Suppressor macrophage treated with lipopolysaccharide for 4 hours (primary cell): ENCODE results near the gene LRRFIP1.

ENCODE experiments used
- DNase-seq: peaks from one replicate; pipeline ENCODE4 v3.0.0-alpha.2; 2020

The LRRFIP1 gene

DNA sequence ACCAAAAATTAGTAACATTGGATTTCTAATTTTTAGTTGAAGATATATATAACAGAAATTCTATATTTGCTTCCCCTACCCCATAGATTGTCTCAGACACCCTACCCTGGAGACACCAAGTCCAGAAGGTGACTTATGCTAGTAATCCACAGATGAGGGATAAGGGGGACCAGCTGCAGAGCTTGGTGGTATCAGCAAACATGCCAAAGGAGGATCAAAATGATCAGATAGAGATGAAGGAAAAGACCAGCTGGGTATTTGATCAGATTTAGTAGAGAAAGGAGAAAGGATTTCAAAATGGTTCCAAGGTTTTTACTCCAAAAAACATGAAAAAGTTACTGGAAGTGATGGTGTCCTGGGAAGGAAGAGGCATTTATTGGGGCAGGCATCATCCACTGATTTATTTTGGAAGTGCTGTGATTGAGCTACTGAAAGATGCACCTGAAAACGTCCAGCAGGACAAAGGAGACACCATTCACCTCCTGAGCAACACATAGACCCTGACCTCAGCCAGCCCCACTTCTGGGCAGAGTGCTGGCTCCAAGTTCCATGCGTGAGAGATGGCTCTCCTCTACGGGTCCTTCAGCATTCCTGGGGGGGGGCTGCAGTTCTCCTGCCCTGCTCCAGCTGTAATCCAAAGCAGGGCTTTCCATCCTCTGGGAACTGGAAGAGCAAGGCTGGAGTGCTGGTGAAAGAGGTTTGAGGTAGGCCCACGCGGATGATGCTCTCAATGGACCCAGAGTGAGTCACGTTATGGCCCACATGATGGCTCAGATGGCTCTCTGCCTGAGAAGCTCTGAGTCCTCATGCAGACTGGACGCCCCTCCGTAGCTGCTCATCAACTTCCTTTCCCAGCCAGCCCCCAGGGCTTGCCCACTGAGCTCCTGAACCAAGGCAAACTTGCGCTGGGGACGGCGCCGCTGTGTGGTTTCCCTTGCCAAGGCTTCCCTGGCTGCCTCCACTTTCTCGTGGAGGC is 3.7 kb upstream of the LRRFIP1 start:
- no peak for DNase-seq

DNA sequence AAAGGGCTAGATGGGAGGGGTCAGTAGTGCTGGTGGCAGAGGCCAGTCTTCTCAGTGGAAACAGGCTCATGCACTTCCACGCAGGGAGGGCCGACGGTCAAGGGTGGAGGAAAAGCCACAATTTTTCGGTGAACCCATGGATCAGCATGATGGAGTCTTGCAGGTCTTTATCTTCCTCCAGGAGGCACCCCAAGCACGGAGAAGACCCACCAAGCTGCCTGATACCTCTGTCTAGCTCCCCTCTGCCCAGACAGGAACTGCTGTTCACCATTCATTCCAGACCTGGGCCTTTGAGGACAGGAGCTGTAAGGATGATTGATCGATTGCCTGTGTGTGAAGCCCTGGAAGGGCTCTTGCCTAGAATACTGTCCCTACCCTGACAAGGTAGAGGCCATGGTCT is 2.8 kb upstream of the LRRFIP1 start:
- DNase-seq: no peak

DNA sequence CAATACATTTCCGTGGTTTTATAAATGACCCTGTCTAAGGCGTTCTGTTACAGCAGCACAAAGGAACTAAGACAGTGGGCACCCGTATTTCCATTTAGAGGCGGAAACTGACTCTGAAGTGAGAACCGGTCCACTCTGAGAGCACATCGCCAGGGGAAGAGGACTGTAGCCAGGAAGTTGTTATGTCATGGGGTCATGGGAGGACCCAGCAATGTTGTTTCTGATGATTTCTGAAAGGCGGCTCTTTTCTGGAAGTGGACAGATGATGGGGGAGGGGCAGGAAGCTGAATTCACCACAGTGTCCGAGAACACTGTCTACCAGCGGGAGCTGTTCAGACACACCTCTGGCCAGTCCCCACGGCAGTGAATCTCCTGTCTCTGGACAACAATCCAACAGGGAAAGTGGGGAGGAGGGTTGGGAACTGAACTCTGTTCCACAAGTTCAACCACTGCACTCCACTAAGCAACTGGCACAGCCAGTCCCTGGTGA is 2.1 kb upstream of the LRRFIP1 start:
- DNase-seq: peak; percentile 64

DNA sequence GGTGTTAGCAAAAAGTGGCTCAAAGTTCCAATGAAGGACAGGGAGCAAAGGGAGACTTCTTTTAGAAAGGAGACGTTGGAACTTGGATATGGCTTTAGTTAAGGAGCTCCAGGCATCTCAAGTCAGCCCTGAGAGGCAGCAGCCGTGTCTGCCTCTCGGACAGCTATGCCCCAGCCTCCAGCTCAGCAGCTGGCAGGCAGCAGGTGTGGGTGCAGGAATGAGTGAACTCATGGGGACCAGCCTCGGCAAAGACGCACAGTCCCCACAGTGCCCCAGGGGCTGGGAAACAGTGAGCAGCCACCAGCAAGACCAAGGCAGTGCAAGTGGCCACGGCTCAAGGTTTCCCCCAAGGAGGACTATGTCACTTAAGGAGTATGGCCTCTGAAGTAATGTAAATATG is 1.6 kb upstream of the LRRFIP1 start:
- no peak for DNase-seq

DNA sequence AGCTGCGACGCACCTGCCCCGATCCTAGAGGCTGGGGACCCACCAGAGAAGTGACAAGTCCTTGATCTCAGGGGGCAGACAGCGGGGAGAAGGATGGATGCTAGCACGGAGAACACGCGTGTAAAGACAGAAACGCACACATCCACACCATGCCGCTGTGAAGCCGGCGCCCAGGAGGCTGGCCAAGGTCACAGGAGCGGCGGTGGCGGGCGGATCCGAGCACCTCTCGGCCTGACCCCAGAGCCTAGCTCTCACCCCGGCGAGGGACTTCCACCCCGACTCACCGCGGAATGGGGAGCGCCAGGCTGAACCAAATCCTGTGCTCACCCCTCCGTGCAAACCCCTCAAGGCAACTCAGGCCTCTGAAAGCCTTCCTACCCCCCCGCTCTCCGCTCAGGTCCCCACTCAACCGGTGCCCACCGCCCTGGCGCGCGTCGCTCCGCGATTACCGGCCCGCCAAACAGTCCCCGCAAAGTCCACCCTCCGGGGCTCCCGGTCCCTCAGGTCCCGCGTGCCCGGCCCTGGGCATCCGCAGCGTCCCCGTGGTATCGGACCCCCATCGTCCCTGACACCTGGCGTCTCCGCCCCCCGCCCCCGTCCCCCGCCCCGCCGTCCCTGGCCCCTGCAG is 460 bp upstream of the LRRFIP1 start:
- no peak for DNase-seq

DNA sequence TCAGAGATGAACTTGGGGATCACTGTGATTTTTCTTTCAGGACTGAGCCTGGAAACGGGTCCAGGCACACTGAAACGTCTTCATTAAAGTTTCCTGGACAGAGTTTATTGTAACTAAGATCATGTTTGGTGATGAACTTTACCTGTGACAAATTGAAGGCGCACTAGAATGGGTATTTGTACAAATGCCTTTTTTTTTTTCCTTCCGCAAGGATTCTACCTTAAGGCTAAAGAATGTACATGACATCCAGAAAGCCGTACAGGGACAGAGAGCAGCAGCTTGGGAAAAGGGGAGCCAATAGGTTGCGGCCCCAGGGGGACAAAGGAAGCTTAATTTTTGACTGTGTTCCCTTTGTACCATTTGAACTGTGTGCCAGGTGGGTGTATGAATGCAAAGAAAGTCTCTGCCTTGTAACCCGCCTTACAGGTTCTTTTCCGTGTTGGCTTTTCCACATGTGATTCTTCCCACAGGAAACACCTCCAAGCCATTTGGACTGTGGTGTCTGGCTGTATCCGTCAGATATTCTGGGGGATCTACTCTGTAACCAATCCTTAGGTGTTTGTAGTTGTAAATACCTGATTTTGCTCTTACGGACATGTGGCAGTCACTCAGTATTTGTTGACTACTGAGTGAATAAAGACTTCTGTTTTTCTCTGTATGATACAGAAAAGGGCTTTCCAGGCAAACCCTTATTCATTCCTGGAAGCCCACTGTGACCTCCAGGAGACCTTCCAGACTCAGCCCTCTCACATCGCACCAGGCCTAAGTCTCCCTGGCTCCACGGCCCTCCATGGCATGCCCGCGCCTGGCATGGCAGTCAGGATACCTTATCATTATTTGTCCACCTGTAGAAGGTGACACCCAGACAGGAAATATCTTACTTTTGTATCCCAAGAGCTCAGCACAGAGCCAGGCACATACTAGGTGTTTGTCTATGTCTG is 1.1 kb downstream of the LRRFIP1 start:
- DNase-seq: no peak

DNA sequence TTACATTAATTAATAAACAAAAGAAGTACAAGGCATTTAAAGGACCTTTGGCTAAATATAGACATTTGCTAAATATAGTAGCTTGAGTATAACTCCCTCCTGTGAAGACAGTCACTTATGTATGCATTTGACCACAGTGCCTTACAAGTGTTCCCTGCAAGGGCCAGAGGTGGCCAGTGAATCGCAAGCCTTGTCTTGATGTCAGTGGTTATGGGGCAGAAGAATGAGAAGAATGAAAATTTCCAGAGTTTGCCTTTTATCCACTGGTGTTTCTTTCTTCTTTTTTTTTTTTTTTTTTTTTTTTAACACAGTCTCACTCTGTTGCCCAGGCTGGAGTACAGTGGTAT is 1.8 kb downstream of the LRRFIP1 start:
- no peak for DNase-seq

DNA sequence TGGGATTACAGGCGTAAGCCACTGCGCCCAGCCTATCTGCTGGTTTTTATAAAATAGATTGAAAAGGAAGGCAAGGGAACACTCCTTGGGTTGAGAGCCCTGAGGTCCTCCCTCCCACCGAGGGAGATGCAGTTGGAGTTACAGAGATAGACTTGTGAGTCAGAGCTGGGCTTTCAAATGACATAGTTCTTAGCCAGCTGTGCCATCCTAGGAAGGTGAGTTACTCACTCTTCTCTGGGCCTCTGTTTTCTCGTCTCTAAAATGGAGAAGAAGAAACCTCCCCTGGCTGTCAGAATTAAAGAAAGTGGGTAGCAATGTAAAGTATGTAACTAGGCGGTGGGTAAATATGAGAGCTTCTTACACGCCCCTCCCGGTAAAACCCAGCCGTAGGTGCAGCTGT is 2.4 kb downstream of the LRRFIP1 start:
- DNase-seq: peak; percentile 68

DNA sequence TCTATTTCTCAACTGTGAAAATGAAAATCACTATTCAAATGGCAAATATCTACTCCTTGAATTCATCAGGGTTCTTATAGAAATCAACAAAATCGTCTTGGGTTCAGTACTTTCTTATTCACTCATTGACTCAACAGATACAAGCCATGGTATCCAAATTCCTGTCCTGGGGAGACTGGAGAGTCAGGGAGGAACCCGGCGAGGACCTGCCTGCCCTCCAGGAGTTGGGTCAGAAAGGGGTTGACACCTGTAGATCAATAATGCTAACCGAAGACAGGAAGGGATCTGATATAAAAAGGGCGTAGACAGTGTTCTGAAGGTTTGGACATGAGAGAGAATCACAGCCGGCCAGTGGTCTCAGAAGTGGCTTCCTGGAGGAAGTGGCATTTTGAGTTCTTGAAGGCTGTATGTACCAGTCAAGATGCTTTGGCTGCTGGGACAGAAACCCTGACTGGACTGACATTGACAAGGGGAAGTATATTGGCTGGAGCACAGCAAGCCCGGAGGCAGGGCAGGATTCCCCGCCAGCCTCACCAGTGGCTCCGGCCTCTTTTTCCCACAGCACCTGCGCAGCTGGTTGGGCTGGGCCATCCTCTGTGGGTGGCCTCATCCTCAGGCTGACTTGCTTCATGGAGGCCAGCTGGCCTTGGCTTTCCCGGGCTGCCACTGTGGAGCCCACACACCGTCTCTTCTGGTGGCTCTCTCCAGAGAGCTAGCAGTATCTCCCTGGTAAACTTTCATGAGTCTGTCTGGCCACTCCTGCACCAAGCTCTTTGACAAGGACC is 3.0 kb downstream of the LRRFIP1 start:
- no peak for DNase-seq

DNA sequence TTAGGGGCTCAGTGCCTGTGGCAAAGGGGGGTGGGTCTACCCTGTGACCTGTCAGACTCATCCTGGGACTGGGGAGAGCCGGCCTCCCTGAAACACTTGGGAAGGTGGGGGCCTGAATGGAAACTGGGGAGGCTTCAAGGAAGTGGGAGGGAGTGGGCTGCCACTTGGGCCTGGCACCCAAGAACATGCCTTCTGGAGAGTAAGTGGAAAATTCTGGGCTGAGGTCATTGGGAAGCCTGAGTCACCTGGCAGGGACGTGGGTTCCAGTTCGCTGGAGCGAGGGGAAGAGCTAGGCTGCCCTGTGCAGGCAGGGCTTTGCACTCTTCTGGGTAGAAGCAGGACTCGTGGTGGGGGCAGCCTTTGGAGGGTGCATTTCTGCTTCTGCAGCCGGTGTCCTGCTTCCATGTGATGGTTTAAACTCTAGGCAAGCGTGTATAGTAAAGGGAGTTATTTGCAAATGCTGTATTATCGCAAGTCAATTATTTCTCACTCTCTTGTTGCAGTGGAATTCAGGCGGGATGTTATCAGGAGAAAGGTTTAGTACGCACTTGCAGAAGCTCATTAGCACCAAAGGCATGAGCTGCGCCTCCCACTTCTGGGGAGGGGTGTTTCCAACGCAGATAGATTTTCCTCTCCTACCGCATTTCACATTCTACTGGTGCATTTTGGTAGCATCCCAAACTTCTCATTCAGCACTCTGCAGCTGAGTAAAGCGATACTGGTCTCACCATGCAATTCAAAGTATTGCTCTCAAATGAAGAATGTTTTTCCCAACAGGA is 3.8 kb downstream of the LRRFIP1 start:
- no peak for DNase-seq

DNA sequence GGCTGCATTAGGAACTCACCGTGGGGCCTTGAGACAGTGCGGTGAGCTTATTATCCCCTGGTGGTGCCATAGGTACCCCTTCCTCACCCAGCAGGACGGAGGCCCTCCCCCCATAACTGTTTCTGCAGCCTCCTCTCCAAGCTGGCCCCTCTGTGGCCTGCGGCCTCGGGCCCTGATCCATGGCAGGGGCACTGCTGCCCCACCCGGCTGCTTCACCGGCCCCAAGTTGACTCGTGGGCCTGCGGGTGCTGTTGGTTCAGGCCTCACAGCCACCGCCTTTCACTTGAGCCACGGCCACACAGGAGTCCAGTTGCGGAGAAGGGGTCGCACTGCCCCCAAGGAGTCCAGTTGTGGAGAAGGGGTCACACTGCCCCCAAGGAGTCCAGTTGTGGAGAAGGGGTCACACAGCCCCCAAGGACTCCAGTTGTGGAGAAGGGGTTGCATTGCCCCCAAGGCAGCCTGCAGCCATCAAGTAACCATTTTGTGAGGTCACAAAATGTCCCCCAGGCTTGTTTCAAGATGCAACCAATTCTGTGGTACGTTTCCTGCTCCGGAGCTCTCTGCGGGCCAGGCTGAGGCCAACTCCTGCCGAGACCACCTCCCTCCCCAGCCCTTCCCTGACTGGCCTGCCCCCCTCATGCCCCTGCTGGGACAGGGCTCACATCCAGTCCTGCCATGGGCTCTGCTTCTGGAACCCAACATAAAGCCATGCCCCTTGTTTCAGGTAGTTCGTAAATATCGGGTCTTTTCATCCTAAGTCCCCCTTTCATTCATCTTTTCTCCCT is 4.6 kb downstream of the LRRFIP1 start:
- DNase-seq: no peak

DNA sequence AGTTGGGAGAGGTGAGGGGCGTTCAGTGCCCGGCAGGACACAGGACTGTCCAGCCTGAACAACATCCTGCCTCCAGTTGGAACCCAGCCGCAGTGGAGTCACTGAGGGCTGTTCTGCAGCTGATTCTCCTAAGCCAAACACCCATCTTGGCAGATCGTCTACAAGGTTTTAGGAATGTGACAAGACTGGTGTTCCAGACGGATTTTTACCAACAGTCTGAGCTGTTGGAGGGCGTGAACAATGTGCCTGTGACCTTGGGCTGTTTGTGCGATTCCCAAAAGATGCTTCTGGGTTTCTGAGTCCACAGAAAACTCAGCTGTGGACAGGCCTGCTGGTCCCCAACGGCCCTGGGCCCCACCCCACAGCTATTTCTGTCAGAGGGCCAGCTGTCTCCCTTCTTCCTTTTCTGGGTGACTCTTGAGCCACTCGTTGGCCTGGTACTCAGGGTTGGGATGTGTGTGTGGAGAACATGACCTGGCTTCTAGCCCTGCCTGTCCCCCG is 5.7 kb downstream of the LRRFIP1 start:
- DNase-seq: no peak

DNA sequence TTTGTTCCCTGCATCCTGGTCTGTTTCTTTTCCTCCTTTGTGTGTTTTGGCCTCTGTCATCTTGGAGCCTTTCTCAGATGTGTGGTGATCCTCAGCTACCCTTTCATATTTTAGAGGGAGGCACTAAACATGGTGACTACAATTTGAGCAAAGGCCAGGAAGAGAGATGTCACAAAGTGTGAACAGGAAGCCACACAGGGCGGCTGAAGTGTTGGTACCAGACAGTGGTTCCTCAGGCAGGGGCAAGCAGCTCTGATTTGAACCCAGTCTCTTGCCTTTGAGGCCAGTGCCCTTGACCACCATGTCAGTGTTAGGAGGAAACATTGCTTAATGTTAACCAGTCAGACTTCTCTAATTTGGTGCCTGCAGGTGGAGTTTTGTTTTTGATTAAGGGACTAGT is 9.2 kb downstream of the LRRFIP1 start:
- no peak for DNase-seq

DNA sequence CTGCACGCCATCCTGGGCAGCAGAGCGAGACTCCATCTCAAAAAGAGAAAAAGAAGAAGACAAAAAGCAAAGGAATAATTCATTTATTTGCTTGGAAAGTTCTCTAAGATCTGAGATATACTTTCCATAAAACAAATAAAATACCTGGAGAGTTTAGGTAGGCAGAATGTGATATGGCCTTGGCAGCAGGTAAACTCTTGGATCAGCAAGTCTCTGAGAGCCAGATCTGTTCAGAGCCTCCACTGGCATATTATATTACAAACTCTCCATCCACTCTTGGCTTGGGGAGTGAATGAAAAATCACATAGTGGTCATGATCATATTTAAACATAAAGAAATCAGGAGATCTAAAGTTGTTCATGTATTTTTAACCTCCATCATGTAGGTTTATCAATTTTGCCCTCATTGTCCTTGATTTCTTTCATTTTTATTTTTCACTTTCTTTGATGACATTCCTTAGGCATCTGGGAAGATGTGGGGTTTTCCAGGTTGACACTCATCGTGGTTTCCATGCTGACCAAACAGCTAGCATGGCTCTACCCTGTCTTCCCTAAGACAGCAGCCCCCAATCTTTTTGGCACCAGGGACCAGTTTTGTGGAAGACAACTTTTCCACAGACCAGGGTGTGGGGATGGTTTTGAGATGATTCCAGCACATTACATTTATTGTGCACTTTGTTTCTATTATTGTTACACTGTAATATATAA is 10.2 kb downstream of the LRRFIP1 start:
- DNase-seq: no peak

DNA sequence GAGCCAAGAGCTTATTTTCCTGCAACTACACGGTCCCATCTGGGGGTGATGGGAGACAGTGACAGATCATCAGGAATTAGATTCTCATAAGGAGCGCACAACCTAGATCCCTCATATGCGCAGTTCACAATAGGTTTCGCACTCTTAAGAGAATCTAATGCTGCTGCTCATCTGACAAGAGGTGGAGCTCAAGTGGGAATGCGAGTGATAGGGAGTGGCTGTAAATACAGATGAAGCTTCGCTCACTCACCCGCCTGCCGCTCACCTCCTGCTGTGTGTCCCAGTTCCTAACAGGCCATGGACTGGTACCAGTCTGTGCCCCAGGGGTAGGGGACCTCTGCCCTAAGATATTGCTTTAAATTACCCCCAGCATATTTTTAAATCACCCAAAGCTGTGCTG is 10.8 kb downstream of the LRRFIP1 start:
- DNase-seq: no peak

DNA sequence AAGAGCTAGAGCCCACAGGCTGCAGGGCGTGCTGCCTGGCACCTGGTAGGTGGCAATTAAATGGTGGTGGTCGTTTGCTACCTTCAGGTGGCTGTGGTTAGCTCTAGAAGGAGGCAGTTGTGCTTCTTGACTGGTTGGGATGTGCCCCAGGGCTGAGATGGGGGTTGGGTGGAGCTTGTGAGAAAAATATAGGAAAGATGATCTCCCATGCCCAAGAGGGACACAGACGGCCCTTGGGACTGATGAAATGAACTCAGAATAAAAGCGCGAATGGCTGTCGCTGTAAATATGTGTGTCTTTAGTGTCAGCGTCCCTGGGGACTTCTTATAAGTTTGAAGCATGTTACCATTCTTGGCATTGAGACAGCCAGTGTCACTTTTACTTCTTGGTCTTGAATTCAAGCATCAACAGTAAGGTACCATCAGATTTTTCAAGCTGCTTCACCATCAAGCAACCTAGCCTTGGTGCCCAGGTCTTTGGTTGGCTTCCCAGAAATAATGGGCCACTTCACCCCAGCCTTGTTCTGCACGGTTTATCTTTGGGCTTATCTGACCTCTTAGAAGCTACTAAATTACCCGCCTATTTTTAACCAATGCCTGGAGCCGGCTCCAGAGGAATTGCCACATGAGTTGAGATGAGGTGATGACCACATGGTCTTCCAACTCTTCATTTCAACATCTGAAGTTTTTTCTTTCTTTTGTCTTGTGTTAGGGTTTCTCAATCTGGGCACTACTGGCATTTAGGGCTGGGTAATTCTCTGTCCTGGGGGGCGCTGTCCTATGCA is 11.9 kb downstream of the LRRFIP1 start:
- peak; percentile 30 for DNase-seq

DNA sequence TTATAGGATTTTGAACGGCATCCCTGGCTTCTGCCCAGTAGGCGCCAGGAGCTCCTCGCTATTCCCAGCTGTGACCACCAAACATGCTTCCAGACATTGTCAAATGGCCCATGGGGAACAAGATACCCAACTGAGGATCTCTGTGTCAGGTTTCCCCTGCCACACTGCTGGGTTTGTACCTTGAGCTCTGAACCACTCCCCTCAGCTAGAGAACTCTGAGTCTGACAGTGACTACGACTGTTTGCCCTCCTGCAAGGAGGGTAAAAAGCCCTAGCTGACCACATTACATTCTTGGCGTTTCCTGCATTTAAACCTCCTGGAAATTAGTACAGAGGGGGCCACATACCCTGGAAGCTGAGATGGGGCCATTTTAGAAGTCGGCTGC is 12.4 kb downstream of the LRRFIP1 start:
- DNase-seq: no peak

DNA sequence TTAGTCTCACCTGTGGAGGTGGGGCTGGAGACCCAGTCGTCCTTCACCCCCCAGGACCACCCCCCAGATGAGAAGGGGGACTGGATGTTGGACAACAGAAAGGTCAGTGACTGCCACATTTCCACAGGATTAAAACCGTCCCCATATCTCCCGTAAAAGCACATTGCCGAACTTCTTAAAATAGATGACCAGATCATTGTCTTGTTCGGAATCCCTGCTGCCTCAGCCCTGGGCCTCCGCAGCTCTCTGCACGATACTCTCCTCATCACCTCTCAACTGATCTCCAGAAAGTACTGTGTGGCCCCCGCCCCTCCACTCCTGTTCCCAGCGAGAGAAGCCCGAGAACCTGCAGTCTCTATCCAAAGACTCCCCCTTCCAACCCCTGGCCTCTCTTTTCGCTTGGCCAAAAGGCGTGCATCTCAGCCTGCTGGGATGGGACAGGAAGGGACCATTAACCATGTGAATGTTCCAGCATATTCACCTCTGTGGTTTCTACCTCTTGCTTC is 13.2 kb downstream of the LRRFIP1 start:
- no peak for DNase-seq
